Psoas muscle (tissue), 8 donors: Measurements from ENCODE around the gene CTH. TPM values are rescaled to one million over a fixed set of nuclear protein-coding genes. Genes with fewer than 3 reads are reported as not detected.

Experiments used
- ATAC-seq, 4 donors: fragments of 200-7000 bp; cut with Tn5 transposase; one replicate each; pipeline ENCODE4 v1.9.1; 2020; ENCODE audit warnings: moderate library complexity in 3 of 4, mild to moderate bottlenecking in 2 of 4
- DNase-seq, 2 donors: peaks; one replicate each; pipeline ENCODE4 v3.0.0-alpha.2; 2020
- H3K27ac ChIP-seq: fragments of 200-600 bp; one replicate; pipeline ENCODE4 v1.8.0; 2022
- H3K27me3 ChIP-seq, 3 donors: fragments of 200-600 bp in 1 of 3; one replicate each; pipeline versions ENCODE4 v1.6.1 to v1.8.0; 2013 to 2022; ENCODE audit warnings: low read length in 2 of 3, mild to moderate bottlenecking in 2 of 3, moderate library complexity in 1 of 3; ENCODE audit not compliant: insufficient read depth in 3 of 3
- H3K36me3 ChIP-seq, 2 donors: fragments of 200-600 bp in 1 of 2; one replicate each; pipeline versions ENCODE4 v1.6.1 to v1.8.0; 2013 to 2022; ENCODE audit warnings: low read depth in 1 of 2, mild to moderate bottlenecking in 1 of 2, moderate library complexity in 1 of 2; ENCODE audit not compliant: insufficient read depth in 1 of 2
- H3K4me1 ChIP-seq: fragments of 200-600 bp; one replicate; pipeline ENCODE4 v1.8.0; 2022
- H3K4me3 ChIP-seq: fragments of 200-600 bp; one replicate; pipeline ENCODE4 v1.8.0; 2022; ENCODE audit warnings: mild to moderate bottlenecking
- H3K9me3 ChIP-seq: fragments of 200-600 bp; one replicate; pipeline ENCODE4 v1.8.0; 2022
- CTCF ChIP-seq: fragments of 200-600 bp; IDR thresholded peaks from one replicate; pipeline ENCODE4 v1.8.0; 2022; ENCODE audit warnings: antibody characterized with exemption
- WGBS, 3 donors: extraction: QIAGEN DNeasy Blood & Tissue Kit; methylation state at CpG; one replicate each; pipeline versions ENCODE4 v1.1.6 to v1.1.7; 2013; 5-methylcytosine and 5-hydroxymethylcytosine counted together
- intact Hi-C, 2 donors: fragments of 100-400 bp; cut with DNase I; formaldehyde crosslinking; loops; one replicate each; pipeline versions ENCODE4 v1.11.0 to v1.14.2; 2022
- polyA plus RNA-seq, 3 donors: library from polyadenylated mRNA; stranded (reverse); fragments of 200-250 nt; gene quantifications; one replicate each; pipeline ENCODE4 v1.2.3, GENCODE V29; 2013
- total RNA-seq, 4 donors: library from RNA; stranded (reverse); fragmentation: NEBNext Ultra II Directional in 2 of 4; extraction: Animal tissue kit (Norgen Biotek cat#: 25700) in 2 of 4; gene quantifications; one replicate each; pipeline versions ENCODE4 v1.2.1 to v1.2.4, GENCODE V29; 2021 to 2023
- donor health status: healthy with polysubstance abuse.
- donor health status: DM: no; HTN: no; CAD: no; lungs with moderate emphysema.
- donor health status: Bipolar disorder and iron deficiency.
- donor health status: healthy.
- donor health status: DM: yes; HTN: yes; CAD: no.
- donor health status: DM: no; HTN: no; CAD: no.
- donor health status: DM: no; HTN: no; CAD: no.
- donor health status: DM: yes; HTN: yes; CAD: no.

CTH gene
- total and polyA plus RNA-seq, 7 donors: 0.55 to 2.9 (median 1.5) TPM

GRCh38 chr1:70429757-70430156 lies 18.7 kb downstream of the CTH start:
- TF ChIP-seq CTCF: no peak
- Histone ChIP-seq H3K36me3 (peaks cover 0 to 84% of the 10 kb centered on the region in 2 donors), H3K27ac (no peak overlapping the region), H3K4me3 (no peak overlapping the region), H3K9me3 (no peaks in the 10 kb centered on the region), H3K4me1 (no peaks in the 10 kb centered on the region), H3K27me3 (no peaks in the 10 kb centered on the region)
- WGBS, 3 donors: 91 to 97% (median 94%) methylated on average over 1 of the region's 1 CpG
- ATAC-seq: no peak
- intact Hi-C loops: loop anchor here in 1 of 2 donors (10.0 kb wide), 1 partner anchor 625 kb away; no protein-coding TSS in a partner anchor
- no peak for DNase-seq

- H3K36me3 ChIP-seq: peaks cover 0 to 85% of the 10 kb centered on the region in 2 donors
- WGBS, 3 donors: 92 to 98% (median 96%) methylated on average over 2 of the region's 2 CpGs
- TF ChIP-seq CTCF: no peak
These were observed 20.2 kb downstream of the CTH start for GRCh38 chr1:70431317-70431716.

GRCh38 chr1:70431874-70432273 lies 20.8 kb downstream of the CTH start:
- 74 to 89% (median 77%) methylated on average over 3 of the region's 3 CpGs for WGBS, 3 donors

More at GRCh38 chr1:70431317-70431716, 20.2 kb downstream of the CTH start:
- Histone ChIP-seq H3K4me1 (no peaks in the 10 kb centered on the region), H3K27ac (no peak overlapping the region), H3K9me3 (no peaks in the 10 kb centered on the region), H3K4me3 (no peak overlapping the region), H3K27me3 (no peaks in the 10 kb centered on the region)
- no peak for DNase-seq
- intact Hi-C loops: loop anchor here in 1 of 2 donors (10.0 kb wide), 1 partner anchor 623 kb away; no protein-coding TSS in a partner anchor
- ATAC-seq: no peak

GRCh38 chr1:70434253-70434859 lies 23.3 kb downstream of the CTH start:
- ATAC-seq (no peak), DNase-seq (no peak)
- Histone ChIP-seq H3K27me3 (no peaks in the 10 kb centered on the region), H3K27ac (no peak overlapping the region), H3K9me3 (no peaks in the 10 kb centered on the region), H3K4me1 (no peaks in the 10 kb centered on the region), H3K36me3 (peaks cover 3 to 92% of the 10 kb centered on the region in 2 donors), H3K4me3 (no peak overlapping the region)
- intact Hi-C loops: loop anchor here in 1 of 2 donors (10.0 kb wide), 1 partner anchor 620 kb away; no protein-coding TSS in a partner anchor
- TF ChIP-seq CTCF: no peak
- WGBS, 3 donors: 100% methylated on average over 1 of the region's 1 CpG

More at GRCh38 chr1:70431874-70432273, 20.8 kb downstream of the CTH start:
- Histone ChIP-seq H3K27ac (no peak overlapping the region), H3K27me3 (no peaks in the 10 kb centered on the region), H3K4me1 (no peaks in the 10 kb centered on the region), H3K36me3 (peaks cover 0 to 85% of the 10 kb centered on the region in 2 donors), H3K9me3 (no peaks in the 10 kb centered on the region), H3K4me3 (no peak overlapping the region)
- no peak for TF ChIP-seq CTCF
- intact Hi-C loops: loop anchor here in 1 of 2 donors (10.0 kb wide), 1 partner anchor 623 kb away; no protein-coding TSS in a partner anchor
- ATAC-seq: no peak
- DNase-seq: no peak
